IPS-NIHi7 (cell line): ENCODE data around the gene RTN4R.
"Not testable (repeated sequence)": the region's sequence is repeated elsewhere in the genome, so short reads cannot be mapped to it uniquely, and the experiment has no call there.

Source experiments
- DNase-seq: peaks from one replicate; pipeline ENCODE4 v3.0.0; 2012; ENCODE audit warnings: mixed read lengths; ENCODE audit errors: extremely low spot score

The RTN4R gene

DNA sequence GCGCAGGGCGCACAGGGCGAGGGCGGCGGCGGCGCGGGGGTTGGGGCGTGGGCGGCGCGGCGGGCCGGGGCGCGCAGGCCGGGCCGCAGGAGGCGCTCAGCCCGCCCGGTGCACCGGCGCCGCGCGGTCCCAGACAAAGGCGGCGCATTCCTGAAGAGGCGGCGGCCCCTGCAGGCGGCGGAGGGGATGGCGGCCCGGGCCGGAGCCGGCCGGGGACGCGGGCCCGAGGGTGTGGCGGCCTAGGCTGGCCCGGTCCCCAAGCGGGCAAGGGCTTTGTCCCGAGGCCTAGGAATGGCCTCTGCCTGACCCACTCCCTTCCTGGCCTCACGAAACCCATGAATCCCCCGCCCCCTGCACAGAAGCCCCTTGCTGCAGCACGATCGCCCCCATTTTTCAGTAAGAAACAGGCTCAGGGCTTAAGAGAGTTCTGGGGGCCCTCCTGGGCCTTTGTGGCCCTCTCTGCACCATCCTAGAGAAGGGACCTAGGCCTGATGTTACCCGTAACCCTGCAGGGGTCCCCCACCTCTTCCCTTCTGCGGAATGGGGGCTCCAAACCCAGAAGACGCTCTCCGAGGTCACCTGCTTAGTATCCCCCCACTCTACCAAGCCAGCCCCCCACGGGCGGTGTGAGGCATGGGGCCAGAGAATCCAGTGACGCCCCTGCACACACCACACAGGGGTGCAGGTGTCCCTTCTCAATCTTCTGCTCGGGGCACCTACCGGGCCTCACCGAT, at the start of gene RTN4R:
Gene RTN4R, minus strand, starts transcription at position 40 of the 734 bp plus-strand sequence. CDS start 226 bp downstream, outside the sequence.
- DNase-seq: peak; percentile 80

DNA sequence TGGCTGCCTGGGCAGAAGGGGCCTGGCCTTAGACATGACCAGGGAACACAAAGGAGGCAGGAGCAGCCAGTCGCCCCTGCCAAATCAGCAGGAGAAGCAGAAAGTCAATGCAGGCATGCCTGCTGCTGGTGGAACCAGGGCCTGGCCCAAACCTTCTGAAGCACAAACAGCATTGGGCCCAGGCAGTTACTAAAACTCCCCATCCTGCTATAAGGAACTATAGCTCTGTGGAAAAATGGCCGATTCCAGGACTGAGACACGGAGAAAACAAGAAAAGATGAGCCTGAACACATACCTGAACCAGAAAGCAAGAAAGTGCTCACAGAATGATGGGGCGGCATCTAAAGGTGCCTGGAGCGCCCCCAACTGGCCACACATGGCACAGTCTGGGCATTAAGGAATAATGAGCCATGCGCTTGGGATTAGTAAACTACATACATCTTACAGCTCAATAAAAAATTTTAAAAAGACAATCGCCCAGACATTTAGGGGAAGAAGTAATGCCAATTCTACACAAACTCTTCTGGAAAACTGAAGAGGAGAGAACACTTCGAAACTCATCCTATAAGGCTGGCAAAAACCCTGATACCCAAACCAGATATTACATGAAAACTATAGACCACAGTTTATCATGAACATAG, 49.4 kb upstream of the RTN4R start:
- not testable (repeated sequence) for DNase-seq

DNA sequence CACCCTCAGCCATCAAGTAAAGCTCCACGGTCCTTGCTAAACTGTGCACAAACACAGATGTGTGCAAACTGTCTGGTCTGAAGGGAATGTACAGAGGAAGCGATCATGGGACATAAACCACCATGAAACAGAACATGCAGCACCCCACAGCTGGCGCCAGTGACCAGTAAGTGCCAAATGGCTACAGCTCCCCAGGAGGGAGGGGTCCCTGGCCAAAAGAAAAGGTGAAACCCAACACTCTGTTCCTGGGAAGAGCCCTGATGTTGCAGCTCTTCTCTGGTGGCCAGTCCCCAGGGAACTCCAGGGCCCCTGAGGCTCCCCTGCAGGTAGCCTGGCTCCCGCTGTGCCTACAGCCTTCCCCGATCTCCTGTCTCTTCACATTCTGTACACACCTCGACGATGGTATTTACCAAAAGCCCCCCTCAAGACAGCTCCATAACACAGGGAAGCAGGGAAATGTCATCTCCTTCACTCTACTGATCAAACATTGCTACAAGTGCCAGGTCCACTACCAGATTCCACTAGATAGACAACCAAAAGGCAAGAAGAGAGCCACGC, 48.8 kb upstream of the RTN4R start:
- no peak for DNase-seq

DNA sequence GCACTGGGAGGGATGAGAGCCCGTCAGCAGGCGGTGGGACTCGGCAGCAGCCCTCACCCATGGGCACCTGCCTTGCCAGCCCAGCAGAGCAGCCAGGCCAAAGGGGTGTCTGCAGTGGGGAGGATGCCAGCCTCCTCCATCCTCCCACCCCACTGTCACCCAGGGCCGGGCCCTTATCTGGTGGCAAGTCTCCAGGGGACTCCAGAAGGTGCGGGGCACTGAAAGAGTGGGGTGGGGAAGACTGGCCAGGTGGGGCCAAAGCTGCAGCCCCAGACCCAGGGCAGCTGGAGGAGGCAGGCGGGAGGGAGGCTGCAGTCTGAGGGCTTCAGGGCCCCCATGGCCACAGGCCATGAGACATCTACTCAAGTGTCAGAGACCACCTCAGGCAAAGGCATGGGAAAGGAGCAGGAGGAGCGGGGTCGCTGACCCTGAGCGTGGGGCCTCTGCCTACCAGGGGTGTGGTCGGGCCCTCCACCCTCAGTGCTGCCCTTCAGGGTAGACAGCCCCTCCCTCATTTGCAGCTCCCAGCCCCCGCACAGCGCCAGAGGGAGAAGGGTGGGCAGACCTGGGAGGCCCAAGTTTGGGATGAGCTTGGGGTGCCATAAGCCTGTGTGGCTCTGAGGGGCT, 48.2 kb upstream of the RTN4R start:
- DNase-seq: no peak

DNA sequence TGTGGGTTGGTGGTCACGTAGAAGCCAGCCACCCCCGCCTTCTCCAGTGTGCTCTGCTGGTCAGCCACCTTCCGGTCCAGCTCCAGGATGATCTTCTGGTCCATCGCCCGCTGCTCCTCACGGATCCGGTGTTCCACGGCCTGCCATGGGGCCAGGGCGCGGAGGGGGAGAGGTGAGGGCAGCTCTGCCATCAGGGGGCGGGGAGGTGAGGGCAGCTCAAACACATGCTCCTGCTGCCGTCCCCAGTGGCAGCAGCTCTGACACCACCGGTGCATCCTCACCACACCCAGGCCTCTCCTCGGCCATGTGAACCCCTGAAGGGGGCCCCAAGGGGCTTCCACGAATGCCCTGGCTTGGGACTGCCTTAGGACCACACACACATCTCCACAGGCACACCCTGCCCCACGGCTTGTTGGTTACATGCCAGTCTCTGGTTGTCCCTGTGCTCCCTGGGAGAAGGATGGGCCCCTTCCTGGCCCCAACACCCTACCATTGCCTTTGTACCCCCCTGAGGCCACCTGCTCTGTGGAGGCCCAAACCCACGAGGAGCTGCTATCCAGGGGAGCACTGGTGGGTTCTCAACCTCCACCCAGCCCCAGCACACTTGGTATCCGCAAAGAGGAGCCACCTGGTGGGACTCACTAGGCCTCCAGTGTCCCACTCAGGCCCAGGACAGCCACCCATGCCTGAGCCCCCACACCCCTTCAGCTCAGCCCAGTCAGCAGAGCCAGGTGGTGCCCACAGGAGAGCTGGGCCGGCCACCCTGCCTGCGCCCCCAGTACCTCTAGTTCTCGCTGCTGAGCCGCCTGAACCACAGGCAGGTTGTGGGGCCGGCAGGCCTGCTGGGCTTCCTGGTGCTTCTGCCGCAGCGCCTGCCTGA, 47.5 kb upstream of the RTN4R start:
- DNase-seq: no peak

DNA sequence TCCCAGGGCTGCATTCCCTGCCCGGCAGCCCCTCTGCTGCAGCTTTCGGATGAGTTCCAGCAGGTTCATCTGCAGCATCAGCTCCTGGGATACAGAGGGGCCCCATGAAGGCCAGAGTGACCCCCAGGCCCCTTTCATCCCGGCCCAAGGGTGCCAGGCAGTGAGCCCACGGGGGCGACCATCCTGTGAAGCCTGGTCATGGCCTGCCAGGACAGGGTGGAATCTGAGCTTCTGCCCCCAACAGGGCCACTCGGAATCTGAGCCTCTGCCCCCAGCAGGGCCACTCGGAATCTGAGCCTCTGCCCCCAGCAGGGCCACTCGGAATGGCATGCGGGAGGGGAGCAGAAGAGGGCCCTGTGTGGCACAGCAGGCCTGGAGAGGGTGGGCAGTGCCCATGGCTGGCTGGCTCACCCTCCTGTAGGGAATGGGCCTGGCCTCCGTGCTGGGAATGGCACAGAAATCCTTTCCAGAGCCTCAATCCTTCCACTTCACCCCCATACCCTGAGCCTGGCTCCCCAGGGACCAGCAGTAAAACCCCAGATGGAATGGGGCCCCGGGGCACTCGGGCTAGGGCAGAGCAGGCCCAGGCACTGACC, 46.7 kb upstream of the RTN4R start:
- not testable (repeated sequence) for DNase-seq

DNA sequence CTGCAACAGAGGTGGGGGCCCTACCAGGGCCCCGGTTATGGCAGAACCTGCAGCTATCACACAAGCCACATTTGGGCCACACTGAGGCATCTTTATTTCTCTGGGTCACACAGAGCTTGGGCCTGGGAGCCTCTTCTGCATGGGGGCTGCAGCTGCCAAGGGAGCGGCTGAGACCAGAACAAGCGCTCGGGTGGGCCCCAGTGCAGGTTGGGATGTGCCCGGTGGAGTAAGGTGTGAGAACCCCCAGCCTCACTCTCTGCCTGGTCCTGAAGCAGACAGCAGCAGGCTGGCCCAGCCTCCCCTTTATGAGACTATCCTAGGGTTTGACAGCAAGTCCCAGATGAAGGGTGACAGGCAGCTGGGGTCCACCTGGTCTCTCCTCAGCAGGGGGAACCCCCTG, 46.1 kb upstream of the RTN4R start:
- DNase-seq: not testable (repeated sequence)

DNA sequence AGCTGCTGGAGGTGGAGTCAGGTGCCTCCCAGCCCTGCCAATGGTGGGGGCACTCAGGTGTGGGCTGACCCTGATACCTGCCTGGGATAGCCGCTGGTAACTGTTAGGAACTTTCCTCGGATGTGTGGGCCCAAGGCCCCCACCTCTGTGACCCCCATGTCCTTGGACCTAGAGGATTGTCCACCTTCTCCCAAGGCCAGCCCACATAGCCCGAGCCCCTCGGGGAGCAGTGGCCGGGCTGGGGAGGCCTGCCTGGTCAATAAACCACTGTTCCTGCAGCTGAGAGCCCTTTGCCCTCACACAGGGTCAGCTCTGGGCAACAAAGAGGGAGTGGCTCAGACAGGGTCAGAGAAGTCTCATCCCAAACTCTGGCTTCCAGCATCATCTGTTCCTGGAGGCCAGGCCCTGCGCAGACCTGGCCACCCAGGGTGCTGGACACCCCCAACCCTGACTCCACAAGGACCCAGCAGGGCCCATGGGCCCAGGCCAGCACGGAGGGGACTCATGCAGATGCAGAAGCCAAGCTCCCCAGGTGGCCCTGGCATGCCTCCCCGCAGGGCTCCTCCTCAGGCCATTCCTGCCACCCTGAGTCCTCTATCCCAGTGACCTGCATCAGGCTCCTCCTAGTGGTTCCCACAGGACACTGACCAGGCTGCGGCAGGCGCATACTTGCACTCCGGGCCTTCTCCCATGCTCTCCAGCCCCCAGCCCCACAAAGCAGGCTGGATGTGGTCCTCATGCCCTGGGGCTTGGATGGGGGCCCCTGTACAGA, 45.4 kb upstream of the RTN4R start:
- DNase-seq: not testable (repeated sequence)

DNA sequence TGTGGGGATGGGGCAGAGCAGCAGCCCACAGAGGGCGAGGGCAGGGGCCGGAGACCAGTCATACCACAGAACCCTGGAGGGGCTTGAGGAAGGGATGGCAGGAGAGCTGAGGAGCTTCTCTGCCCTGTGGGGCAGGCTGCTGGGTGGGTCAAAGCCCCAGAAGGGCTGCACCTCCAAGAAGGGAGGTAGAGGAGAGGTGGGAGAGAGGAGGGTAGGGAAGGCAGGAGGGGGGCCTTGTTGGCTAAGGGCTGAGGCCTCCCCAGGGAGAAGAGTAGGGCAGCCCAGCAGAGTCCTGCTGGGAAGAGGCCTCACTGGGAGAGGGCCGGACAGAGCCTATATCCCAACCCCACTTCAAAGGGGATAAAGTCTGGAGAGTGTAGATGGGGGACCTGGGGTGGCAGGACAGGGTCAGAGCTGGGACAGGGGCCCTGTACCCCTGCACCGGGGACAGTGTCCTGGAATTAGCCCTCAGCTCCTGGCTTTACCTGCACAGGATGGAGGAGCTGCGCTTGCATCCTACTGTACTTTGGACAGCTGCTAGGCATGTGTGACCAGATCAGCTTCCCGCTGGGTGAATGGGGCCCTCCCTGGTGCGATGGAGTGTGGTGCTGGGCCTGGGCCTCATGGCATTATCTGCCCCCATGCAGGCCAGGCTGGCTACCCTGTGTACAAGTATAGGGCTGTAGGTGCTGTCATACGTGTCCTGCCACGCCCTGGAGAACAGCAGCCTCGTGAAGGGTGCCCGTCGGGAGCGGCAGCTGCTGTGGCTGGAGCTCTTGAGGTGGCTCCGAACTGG, 44.5 kb upstream of the RTN4R start:
- DNase-seq: no peak

DNA sequence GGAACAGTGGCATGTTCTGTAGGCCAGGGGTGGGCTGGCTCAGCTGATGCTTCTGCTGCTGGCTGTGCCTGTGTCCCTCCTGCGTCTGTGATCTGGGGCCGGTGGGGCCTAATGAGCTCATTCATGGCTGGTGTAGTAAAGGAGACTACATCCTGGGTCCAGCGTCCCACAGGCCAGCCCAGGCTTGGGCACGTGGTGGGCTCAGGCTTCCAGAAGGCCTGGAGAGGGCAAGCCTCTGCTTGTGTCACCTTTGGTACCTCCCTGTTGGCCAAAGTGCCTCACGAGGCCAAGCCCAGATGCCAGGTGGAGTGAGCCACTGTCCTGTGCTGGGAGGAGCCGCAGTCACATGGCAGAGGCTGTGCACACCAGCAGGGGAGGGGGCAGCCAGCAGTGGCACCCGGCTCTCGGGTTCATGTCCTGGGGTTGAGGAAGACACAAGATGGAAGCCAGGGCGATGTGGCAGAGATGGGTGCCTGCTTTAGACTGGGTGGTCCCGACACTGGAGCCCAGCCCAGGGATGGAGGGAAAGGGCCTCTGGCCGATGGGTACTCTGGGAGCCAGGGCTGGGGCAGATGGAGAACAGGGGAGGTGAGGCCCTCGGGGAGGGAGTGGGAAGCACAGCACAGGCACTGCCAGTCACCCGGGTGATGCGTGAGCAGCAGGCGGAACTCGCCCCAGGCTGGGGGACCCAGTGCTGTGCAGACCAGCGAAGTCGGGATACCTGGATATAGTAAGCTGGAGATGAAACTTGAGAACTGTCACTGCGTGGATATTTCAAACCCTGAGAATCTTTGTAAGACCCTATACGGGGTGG, 43.3 kb upstream of the RTN4R start:
- not testable (repeated sequence) for DNase-seq

DNA sequence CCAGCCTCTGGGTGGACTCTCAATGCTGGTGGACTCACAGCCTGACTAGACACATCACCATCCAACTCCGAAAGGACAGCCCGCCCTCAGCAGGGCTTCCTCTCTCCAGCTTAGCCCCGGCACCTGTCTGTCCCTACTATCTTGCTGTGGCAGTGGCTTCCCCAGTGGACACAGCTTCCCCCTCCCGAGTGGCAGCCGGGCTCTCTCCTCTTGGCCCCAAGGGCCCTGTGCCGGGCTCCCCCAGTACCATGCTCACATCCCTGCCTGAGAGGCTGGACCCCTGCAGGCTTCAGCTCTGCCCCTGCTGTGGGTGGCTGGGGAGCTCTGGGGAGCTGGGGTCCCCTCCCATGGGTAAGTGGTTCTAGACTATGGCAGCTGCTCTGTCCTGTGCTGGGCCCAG, 42.7 kb upstream of the RTN4R start:
- not testable (repeated sequence) for DNase-seq

DNA sequence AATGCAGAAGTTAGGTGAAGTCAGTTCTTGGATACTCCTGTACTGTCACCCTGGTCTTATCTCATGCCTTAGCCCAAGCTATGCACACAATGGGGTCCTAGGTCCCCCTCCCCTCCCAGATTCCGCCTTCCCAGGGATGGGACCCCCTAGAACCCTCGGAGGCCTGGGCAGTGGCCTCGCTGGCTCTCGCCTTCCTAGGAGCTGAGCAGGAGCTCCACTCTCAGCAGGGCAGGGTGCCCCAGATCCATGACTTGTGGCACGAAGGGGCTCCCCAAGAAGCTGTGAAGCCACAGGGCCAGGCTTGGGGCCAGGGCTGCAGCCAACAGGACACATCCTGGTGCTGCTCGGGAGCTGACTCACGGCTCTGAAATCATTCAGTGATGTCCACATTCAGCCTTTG, 42.1 kb upstream of the RTN4R start:
- DNase-seq: not testable (repeated sequence)

DNA sequence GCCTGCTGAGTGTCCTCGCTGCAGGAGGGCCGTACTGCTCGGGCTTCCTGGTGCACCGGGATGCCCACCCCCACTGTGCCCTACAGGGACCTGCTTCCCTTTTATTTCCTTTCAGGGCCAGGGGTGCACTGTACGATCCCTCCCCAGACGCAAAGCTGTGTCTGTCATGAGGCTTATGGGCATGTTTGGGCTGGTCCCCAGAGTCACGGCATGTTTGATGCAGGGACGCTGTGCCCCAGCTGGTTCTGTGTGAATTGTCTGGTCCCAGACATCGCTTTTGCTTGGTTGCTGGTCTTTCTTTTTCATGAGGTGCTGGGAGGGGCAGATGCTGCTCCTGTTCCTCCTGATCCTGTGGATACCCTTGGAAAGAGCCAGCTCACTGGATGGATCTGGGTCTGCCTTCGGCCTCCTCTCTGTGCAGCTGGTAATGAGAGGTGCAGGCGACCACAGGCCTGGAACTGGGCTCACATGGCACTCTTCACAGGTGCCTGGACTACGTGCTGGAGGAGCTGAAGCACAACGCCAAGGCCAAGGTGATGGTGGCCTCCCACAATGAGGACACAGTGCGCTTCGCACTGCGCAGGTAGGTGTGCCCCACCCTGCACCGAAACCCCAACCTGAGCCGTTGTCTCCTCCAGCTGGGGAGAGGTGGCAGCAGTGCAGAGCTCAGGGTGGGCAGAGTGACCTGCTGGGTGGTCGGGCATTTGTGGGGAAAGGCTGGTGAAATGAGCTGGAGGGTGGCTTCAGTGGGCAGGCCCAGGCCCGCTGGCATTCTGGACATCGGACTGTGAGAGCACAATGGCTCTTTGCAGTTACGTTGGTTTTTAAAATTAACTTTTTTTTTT, 40.9 kb upstream of the RTN4R start:
- not testable (repeated sequence) for DNase-seq

DNA sequence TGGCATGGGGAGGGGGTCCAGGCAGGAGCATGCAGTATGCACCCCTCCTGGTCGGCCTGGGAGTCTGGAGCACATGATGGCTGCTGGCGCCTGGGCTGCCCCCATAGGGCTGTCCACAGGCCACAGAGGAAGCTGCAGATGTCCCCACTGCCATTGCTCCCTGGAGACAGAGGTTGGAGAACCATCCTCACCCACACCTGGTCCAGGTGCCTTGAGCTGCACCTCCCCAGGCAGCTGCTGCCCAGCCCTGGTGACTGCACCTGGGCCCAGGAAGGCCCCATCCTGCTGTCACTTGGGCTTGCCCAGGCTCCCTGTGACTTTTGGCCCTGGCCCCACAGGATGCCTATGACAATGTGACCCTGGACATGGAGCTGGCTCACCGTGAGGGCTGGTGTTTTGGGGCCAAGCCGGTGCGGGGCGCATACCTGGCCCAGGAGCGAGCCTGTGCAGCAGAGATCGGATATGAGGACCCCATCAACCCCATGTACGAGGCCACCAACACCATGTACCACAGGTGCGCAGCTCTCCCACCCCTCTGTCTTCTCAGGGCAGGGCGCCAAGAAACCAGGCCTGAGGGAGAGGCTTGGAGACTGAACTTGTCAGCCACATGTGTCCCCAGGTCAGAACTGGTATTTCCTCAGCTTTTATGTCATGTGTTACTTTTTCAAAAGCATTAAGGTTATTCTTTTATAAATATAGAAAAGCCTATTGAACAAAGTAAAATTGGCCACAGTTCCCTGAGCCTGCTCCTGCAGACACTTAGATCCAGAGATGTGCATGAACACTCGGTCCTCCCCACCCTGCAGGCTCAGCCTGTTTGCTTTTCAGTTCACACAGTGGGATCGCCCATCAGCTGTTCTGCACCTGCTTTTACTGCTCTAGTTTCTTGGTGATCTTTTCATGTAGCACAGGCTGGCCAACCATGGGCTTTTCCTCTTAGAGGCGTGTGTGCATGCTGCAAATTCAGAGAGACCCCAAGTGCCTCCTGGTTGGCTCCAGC, 39.6 kb upstream of the RTN4R start:
- DNase-seq: not testable (repeated sequence)

DNA sequence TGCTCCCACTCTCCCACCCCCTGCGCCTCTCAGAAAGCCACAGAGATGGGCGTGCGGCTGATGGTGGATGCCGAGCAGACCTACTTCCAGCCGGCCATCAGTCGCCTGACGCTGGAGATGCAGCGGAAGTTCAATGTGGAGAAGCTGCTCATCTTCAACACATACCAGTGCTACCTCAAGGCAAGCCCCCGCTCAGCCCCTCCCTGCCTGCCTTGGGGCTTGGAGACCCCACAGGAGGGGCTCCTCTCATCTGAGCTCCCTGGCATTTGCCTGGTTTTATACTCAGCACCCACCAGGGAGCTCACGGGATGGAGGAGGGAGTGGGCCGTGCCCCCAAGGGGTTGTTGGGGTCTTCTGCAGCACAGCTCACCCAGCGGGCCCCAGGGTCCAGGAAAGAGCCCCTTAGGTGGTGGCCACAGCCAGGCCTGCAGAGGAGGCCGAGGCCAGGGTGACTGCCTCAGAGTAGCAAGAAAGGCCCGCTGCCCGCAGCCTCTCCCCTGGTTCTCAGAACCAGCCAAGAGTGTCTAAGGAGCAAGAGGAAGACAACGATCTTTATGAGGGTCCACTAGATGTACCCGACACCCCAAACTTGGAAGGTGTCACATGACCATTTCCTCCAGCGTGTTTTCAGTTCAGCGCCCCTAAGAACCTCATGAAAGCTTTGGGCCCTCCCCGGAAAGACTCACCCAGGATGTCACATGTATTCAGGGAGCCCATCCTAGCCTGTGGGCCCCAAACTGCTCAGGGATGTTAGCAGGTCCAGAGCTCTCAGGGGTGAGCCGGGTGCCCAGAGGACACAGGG, 38.7 kb upstream of the RTN4R start:
- DNase-seq: not testable (repeated sequence)
